Measurements from ENCODE around the gene SH3TC1.

Gene SH3TC1

DNA sequence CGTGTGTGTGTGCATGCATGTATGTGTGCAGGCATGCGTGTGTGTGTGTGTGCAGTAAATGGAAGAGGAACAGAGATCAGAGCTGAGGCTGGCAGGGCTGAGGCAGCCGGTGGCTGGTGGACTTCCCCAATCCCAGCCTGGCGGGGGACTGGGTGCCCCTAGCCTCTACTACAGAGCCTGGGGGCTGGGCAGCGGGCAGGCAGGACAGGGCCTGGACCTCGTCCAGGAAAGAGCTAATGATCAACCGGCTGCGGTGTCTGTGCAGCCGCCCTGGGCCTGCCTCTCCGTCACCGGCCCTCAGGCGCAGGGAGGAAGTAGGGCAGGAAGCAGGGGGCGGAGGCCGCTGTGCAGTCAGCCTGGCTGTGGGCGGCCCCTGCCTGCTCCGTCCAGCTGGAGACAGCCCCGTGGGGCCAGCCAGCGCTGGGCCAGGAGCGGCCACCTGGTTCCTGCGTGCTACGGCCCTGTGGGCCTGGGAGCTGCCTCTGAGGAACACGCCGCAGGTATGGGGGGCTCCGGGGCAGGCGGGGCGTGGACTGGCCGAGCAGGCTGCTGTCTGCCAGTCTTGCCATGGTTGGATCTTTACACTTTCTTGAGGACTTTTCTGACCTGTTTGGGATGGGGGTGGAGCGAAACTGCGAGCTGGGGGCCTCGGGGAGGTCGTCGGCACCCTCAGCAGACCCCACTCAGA lies at the start of gene SH3TC1:
SH3TC1 (plus strand) TSS at position 385 of the 688 bp plus-strand sequence. CDS start 5,905 bp downstream, outside the sequence.
- peak; percentile 60 for DNase-seq

DNA sequence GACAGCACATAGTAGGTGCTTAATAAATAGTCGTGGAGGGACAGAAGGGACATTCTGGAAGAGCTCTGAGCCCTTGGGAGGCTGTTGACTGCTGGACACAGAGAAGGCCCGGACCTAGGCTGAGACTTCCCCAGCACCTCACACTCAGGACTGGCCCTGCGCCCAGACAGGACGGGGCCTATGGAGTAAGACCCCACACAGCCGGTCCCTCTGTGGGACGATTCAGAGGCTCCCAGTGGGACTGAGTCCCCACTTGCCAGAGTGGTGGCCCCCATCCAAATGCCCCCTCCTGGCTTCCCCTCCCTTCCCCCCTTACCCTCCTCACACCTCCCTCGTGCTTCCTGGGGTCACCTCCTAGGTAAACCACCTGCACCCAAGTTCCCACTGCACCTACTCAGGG lies 49.4 kb upstream of the SH3TC1 start:
- DNase-seq, result no peak

GRCh38 chr4:8150152-8151090 lies 48.7 kb upstream of the SH3TC1 start:
- no peak for DNase-seq

DNA sequence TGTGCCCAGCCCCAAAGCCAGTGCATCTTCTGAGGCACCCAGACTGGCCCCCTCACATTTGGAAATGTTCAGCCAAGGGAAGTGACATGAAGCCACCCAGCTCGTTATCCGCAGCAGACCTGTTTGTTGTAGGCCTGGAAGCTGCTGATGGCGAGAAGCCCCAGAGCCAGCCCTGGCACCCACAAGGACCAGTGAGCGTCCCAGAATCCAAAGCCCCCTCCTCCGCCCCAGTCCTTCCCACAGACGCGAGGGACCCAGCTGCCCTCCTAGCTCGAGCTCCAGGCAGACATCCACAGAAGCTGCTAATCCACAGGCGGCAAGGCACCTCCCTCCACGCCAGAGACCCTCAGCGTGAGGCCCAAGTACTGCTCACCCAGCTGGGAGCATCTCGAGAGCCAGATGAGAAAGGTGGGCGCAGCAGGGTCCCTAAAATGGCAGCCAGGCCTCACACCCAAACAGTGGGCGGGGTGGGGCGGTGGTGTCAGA lies 47.9 kb upstream of the SH3TC1 start:
- no peak for DNase-seq

GRCh38 chr4:8152090-8152864 lies 46.8 kb upstream of the SH3TC1 start:
- no peak for DNase-seq

DNA sequence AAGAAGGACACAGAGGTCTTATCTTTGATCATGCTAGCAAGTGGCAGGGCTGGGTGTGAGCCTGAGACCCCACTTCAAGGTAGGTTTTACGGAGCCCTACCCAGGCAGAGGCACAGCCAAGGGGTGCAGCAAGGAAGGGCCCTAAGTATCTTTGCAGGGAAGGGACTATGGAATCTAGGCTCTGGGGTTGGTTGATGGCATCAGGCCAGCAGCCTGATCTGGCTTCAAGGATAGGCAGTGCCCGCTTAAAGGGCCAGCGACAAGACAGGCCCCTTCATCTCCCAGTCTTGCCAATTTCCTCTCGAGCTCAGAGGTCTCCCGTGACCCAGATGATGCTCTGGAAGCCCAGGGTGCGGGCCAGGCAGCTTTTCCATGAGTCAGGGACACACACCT lies 46.2 kb upstream of the SH3TC1 start:
- DNase-seq, result no peak

DNA sequence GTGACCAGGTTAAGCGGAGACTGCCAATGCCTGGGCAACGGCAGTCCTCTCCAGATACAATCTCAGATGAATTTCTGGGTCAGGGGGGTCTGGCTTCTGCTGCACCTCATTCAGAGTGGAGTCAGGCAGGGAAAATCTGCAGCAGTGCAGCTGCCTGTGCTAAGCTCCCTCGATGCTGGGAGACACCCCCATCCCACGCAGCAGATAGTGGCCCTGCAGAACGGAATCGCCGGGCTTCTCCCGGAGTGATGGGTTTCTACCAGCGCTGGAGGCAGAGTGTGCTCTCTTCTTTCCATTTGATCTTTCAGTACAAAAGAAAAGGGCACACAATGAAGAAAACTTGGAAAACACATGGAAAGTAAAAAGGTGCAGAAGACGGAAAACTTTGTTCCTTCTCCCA lies 45.6 kb upstream of the SH3TC1 start:
- no peak for DNase-seq

DNA sequence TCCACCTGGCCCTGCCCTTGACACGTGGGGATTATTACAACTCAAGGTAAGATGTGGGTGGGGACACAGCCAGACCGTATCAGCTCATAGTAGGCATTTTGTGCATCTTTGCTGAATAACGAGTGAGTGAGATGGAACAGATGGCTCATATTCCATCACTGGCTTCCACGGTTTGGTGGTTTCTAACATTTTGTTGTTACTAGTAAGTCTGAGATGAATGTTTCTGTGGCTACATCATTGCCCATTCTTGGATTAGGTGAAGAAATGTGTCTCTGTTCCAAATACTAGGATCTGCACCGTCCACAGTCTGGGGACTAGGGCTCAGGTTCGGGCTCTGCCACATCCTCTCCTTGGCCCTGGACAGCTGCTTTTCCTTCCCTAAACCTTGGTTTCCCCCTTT lies 44.0 kb upstream of the SH3TC1 start:
- no peak for DNase-seq

GRCh38 chr4:8155660-8156421 lies 43.2 kb upstream of the SH3TC1 start:
- no peak for DNase-seq

DNA sequence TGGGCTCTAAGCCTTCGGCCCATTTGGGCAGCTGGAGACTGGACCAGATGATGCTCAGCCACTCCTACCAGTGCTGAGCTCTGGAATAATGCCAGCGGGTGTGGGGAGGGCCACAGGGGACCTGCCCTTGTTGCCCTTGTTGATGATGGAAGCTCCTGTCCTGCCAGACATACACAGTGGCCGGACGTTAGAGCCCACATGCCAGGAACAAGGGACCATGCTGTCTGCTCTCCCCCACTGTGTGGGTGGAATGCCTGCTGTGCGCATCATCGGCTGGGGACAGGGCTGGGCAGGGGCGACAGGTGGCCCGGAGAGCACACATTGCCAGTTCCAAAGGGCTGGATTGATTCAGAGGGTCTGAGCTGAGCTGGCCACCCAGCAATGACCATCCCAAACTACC lies 42.5 kb upstream of the SH3TC1 start:
- no peak for DNase-seq

GRCh38 chr4:8157496-8157895 lies 41.6 kb upstream of the SH3TC1 start:
- DNase-seq, result no peak

DNA sequence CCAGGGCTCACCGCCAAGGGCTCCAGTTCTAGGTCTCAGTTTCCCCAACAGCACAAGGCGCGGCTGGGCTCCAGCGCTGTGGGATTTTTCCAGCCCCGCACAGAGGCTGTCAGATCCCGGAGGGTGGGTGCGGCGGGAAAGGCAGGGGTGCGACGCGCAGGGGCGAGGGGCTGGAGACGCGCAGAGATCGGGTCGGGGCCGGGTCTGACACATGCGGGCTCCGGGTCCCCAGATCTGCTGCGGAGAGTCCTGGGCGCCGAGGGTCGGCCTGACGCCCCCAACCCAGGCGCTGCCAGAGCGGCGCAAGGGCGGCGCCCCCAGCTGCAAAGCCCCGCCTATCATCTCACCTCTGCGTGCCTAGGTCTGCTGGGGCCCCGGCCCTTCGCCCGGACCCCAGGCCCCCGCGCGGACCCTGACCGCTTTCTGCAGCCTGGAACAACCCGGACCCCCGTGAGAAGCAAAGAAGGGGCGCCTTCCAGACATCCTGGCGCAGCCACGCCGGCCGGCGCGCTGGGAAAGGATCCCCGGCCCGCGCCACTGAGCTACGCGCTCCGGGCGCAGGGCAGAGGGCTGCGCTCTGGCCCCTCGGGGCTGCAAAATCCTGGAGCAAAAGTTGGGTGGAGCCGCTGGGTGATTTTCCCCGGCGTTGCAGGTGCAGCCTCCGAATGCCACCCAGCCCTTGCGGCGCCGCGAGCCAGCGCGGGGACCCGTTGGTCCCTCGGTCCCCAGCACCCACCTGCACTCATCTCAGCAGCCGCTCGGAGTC lies 41.0 kb upstream of the SH3TC1 start:
- no peak for DNase-seq

DNA sequence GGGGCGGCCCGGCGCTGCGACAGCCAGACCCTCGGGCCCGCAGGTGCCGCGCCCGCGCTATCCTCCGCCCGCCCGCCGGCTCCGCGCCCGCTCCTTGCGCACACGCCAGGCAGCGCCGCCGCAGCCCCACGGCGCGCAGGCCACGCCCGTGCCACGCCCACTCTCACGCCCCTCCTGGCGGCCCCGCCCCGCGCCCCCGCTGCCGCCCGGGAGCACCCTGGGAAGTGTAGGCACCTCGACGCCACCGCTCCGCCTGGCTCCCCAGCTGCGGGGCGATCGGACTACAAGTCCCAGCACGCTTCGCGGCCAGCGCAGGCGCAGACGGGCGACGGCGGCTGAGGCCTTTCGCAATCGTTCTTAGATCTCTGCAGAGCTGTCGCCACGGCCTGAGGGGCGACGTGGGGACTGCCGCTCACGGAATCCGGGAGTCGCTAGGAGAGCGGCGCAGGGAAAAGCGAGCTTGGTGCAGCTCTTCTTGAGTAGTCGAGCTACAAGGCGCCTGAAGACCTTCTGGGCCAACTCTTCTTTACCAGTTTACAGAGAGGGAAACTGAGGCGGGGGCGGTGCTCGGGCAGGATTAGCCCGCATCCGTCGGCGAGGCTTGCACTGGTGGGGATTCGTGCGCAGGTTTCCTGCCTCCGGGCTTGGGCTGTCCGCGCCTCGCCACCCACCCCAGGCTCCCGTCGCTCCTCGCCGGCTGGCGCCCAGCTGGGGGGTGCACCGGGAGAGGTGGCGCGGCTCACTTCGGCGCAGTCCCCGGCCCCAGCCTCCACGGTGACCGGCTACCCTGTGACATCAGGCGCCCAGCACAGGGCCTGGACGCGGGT lies 40.2 kb upstream of the SH3TC1 start, which contains the start of gene ABLIM2:
ABLIM2 (minus strand) TSS at position 104 of the 827 bp plus-strand sequence. CDS start 124 bp downstream, outside the sequence.
- peak; percentile 98 for DNase-seq

- no peak for DNase-seq
Measured at GRCh38 chr4:8159537-8160232, 39.4 kb upstream of the SH3TC1 start.

DNA sequence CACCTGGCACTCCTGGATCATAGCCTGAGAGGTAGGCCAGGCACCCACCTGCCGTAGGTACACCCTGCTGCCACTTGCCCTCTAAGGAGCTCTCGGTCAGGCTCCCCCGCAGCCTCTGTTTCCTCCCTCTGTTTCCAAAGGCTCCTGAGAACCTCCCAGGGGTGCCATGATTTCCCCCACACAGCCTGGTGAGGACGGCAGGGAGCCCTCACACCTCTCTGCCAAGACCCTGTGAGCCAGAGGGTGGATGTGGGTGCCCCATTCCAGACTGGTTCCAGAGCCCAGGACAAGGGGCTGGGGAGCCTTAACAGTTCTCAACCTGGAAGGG lies 38.9 kb upstream of the SH3TC1 start:
- no peak for DNase-seq

DNA sequence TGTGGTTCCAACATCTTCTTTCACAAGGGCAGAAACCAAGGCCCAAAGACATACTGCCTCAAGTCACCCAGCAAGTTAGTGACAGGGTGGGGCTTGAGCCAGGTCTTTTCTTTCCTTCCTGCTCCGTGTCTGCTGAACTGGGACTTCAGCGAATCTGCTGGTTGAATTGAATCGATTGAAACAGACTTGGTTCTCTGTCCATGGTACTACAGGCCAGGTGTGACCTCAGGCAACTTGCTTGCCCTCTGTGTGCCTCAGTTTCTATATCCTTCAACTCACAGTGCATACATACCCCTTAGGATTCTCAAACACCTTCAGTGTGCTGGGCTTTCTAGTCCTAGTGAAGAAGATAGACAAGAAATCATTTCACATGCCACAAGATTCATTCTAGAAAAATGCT lies 38.5 kb upstream of the SH3TC1 start:
- DNase-seq, result no peak

DNA sequence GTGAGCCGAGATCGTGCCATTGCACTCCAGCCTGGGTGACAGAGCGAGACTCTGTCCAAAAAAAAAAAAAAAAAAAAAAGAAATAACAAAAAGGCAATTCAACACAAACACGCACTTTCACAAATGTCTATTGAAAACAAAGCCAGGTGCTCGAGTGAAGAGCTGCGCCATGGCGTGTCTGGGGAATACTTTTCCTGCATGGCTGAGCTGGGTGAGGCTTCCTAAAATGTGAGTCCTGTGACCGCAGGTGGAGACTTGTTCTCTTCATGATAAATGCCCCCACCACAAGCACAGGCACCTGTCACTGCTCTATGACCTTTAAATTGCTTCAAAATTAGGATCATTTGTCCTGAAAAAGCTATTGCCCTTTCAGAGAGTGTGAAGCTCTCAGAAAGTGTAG lies 36.5 kb upstream of the SH3TC1 start:
- no peak for DNase-seq

DNA sequence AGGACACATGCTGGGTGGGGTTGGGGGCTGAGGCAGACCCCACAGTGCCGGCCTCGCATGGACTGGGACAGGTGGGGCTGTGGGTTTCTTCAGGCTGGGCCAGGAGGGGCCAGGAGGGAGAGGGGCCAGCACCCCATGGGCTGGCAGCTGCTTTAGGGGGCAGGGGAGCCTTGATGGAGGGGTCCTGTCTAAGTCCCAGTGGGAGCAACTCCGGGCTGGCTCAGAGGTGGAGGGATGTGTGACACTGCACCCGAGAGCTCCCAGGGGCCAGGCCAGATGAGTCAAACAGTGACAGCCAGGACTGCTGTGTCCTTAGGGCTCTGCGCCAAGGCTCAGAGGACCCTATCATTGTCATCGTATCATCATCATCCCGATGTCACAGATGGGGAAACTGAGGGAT lies 36.1 kb upstream of the SH3TC1 start:
- DNase-seq, result no peak

GRCh38 chr4:8163436-8164193 lies 35.5 kb upstream of the SH3TC1 start:
- DNase-seq, result no peak
